GM12891 (cell line): Measurements from ENCODE around the gene PPM1F.

Source experiments
- DNase-seq: peaks from one replicate; pipeline ENCODE4 v3.0.0; 2011; ENCODE audit warnings: low spot score; ENCODE audit not compliant: insufficient read length
- FAIRE-seq: peaks from 2 replicates; lab custom pipeline; 2011; peaks lifted over from hg19 to GRCh38; lab: Jason Lieb, UNC
- PAX5 ChIP-seq: IDR thresholded peaks from 2 replicates; pipeline ENCODE4 v1.6.1; 2011; ENCODE audit warnings: low read length, moderate library complexity, mild to moderate bottlenecking; ENCODE audit not compliant: insufficient read depth, severe bottlenecking
- POLR2A ChIP-seq: IDR thresholded peaks from 2 replicates; pipeline ENCODE4 v1.6.1; 2011; ENCODE audit warnings: low read depth, low read length, control low read depth
- POLR2AphosphoS5 ChIP-seq: IDR thresholded peaks from 2 replicates; pipeline ENCODE4 v1.6.1; 2011; ENCODE audit warnings: low read depth, low read length, control low read depth
- POU2F2 ChIP-seq: IDR thresholded peaks from 2 replicates; pipeline ENCODE4 v1.6.1; 2011; ENCODE audit warnings: low read depth, mild to moderate bottlenecking, control low read depth, low read length, moderate library complexity
- SPI1 ChIP-seq: IDR thresholded peaks from 2 replicates; pipeline ENCODE4 v1.6.1; 2011; ENCODE audit warnings: low read depth, low read length, control low read depth
- TAF1 ChIP-seq: IDR thresholded peaks from 2 replicates; pipeline ENCODE4 v1.6.1; 2011; ENCODE audit warnings: low read depth, low read length, control low read depth

PPM1F gene

GRCh38 chr22:21977814-21978213 lies 25.2 kb upstream of the PPM1F start:
- FAIRE-seq, result no peak
- no peak for DNase-seq
- TF ChIP-seq TAF1 (no peak), POLR2A (no peak), POU2F2 (no peak), POLR2AphosphoS5 (no peak), PAX5 (no peak), SPI1 (no peak)

DNA sequence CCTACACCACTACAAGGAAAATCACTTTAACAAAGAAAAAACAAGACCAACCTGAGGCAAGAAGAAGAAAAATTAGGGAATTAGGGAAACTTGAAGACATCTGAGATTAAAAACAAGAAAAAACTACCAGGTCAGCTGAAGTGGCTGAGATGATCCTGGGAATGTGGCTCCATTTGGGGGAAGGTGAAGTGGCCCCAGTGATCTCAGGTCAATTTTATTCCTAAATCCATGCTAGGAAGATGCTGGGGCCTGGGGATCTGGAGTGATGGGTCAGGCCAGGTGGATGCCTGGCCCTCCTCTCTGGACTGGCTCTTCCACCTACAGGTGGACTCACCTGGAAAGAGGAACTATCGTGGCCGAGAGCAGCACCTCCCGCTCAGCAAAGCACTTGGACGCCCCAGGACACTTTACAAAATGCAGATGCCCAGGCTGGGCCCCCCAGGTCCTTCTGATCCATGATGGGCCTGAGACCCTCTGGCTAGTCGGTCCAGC lies 23.3 kb upstream of the PPM1F start:
- TF ChIP-seq TAF1 (no peak), POU2F2 (no peak), PAX5 (no peak), POLR2AphosphoS5 (no peak), SPI1 (no peak), POLR2A (no peak)
- FAIRE-seq (no peak), DNase-seq (no peak)

GRCh38 chr22:21975273-21975672 lies 22.6 kb upstream of the PPM1F start:
- FAIRE-seq (no peak), DNase-seq (no peak)
- no peak for TF ChIP-seq POU2F2
- TF ChIP-seq POLR2A, result no peak
- no peak for TF ChIP-seq PAX5
- no peak for TF ChIP-seq SPI1
- TF ChIP-seq POLR2AphosphoS5, result no peak

DNA sequence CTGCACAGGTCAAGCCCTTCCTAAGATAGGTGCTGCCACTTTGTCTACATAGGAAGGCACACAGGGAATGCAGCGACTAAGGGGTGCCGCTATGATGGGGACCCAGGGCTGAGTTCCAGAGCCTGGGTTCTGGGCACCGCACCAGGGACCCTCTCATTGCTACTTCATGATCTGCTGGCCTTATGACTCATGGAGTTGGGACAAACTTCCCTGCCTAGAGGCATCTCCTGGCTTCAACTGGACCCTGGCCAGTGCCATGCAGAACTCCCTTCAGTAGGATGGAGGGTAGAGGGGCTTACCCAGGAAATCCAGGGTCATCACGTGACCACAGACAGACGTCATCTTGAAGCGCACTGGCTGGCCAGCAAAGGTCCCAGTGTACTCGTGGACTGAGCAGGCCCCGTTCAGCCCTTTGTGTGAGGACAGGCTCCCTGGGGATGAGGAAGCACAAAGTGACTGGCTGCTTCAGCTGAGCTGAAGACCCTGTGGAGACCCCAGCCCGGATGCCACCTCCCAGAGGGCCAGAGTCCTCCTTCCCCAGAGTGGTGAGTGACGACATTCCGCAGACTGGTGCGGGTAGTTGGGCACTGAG lies 21.5 kb upstream of the PPM1F start:
- TF ChIP-seq PAX5, result no peak
- TF ChIP-seq TAF1, result no peak
- TF ChIP-seq POU2F2, result no peak
- no peak for TF ChIP-seq POLR2A
- TF ChIP-seq POLR2AphosphoS5, result no peak
- TF ChIP-seq SPI1, result no peak
- FAIRE-seq (no peak), DNase-seq (no peak)

DNA sequence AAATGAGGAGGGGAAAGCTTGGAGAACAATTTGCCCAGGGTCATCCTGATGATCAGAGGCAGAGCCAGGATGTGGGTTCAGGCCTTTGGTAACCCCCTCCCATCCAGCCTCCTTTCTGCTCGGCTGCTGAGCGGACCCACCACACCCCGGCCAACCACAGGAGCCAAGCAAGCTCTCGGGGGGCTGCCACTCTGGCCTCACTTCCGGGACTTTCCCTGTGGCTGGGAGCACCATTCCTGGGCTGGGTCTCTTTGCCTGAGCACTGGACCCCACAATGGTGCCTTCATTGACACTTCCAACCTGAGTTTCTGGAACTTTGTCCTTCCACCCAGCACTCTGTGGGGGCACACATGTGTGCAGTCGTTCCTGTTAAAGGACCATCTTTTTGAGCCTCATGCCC lies 20.2 kb upstream of the PPM1F start:
- DNase-seq (no peak), FAIRE-seq (no peak)
- TF ChIP-seq SPI1 (no peak), POU2F2 (no peak), PAX5 (no peak), TAF1 (no peak), POLR2AphosphoS5 (no peak), POLR2A (no peak)

DNA sequence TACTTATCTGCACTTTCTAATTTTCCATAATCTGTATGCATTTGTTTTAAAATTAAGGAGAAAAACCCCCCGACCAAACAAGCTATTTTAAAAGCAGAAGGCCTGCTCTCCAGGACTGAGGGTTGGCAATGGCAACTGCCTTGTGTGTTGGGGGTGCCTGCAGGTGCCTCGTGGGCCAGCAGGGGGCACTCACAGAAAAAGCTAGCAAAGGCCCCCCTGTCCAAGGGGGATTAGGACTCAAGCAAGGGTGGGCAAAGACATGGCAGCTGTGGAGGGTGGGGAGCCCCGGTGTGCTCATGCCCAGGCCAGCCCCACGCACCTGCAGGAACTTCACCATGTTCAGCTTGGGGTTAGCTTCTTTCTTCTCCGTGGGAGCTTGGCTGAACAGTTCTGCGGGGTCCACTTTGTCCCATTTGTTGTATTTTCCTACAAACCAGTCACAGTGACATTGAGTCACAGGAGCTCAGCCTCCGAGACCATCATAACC lies 19.7 kb upstream of the PPM1F start:
- FAIRE-seq (peak; percentile 82), DNase-seq (peak; percentile 89)

DNA sequence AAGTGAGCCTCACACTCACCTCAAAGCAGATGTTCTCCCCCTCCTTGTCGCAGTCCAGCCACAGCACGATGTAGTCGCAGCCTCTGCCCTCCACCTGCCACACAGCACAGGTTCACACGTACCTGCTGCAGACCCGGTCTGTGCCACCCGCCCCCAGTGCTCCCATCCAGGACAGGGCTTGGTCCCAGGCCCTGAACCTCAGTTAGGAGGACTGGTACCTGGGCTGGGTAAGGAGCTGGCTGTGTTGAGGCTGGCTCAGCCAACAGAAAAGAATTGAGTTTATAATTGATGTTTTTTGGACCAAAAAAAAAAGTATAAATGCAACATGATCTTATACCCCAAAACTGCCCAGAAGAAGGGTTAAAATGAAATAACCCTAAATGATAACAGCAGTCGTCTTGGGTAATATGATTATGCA lies 19.2 kb upstream of the PPM1F start:
- DNase-seq (no peak), FAIRE-seq (no peak)
- TF ChIP-seq PAX5 (no peak), TAF1 (no peak), POU2F2 (no peak), POLR2AphosphoS5 (no peak), POLR2A (no peak), SPI1 (no peak)

More for the DNA sequence above, 19.7 kb upstream of the PPM1F start:
- TF ChIP-seq PAX5, result no peak
- no peak for TF ChIP-seq POLR2A
- TF ChIP-seq POLR2AphosphoS5, result no peak
- TF ChIP-seq POU2F2, result no peak
- no peak for TF ChIP-seq TAF1
- TF ChIP-seq SPI1, result no peak

DNA sequence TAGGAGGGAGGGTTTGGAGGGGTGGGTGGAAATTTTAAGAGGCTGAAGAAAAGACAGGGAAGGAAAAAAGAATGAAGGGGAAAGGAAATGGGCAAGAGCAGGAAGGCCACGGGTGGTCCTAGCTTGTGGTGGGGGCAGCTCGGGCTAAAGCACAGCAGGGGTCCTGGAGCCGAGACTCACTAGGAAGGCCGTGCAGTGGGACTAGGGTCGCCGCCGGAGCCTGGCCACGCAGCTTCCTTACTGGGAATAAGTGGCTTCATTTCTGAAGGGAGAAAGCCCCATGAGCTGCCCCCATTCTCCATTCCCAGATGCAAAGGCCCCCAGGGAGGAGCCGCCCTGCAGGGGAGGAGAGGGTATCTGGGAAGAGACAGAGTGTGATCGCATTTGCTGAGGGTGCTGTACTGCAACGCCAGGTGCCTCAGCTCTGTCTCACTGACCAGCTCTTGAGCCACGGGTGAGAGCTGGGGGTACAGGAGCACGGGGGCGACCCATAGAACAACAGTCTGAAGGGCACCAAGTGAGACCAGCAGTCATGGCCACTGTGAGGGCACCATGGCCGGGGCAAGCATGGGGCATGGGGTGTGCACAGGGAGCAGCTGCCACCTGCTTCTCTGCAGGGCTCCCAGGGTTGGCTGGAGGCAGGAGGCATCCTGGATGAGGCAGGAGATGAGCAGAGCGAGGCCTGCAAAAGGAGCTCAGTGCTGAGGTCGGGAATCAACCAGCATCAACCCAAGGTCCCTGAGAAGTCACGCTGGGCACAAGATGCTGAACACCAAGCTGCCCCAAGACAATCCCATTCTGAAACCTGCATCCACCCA lies 18.4 kb upstream of the PPM1F start:
- TF ChIP-seq POLR2AphosphoS5 (no peak), POU2F2 (no peak), PAX5 (no peak), POLR2A (no peak), TAF1 (no peak), SPI1 (no peak)
- DNase-seq (no peak), FAIRE-seq (no peak)

- DNase-seq (no peak), FAIRE-seq (no peak)
- no peak for TF ChIP-seq SPI1
- TF ChIP-seq POLR2AphosphoS5, result no peak
- TF ChIP-seq POU2F2, result no peak
These were observed 17.6 kb upstream of the PPM1F start for GRCh38 chr22:21970037-21970799.
